ENCODE results near the gene ZNRF4.

ZNRF4 gene

DNA sequence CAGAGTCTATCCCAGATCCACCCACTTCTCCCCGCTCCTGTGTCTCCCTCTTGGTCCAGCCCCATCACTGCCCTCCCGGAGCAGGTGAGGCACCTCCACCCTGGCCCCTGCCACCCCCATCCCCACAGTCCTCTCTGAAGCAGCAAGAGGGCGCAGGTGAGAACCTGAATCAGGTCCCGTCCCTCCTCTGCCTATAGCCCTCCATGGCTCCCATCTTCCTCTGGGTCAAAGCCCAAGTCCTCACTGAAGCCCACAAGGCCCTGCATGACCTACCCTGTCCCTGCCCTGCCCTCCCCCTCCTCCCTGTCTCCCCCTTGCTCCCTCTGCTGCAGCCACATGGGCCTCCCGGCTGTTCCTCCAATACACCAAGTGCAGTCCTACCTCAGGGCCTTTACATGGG lies 10.8 kb upstream of the ZNRF4 start:
- H3K27me3 ChIP-seq (replicated peaks; ENCODE audit: control insufficient read depth, insufficient read depth, low read length), result peaks cover 41% of the 10 kb centered on the region
- H3K4me1 ChIP-seq (ENCODE audit: control insufficient read depth, insufficient read depth, low read length), result no peaks in the 10 kb centered on the region
- H3K9me3 ChIP-seq (ENCODE audit: control insufficient read depth, low read length), result no peaks in the 10 kb centered on the region
- no peak overlapping the region for H3K9ac ChIP-seq (ENCODE audit: low read length)
- no peak overlapping the region for H3K4me3 ChIP-seq (ENCODE audit: low read length)
- DNase-seq (ENCODE audit: low read depth), result no peak
- H3K36me3 ChIP-seq (ENCODE audit: control insufficient read depth, insufficient read depth, low read length, severe bottlenecking), result no peaks in the 10 kb centered on the region

GRCh38 chr19:5445071-5445470 lies 10.1 kb upstream of the ZNRF4 start:
- Histone ChIP-seq H3K27me3 (replicated peaks; ENCODE audit: control insufficient read depth, insufficient read depth, low read length) (peaks cover 43% of the 10 kb centered on the region), H3K9ac (ENCODE audit: low read length) (no peak overlapping the region), H3K4me3 (ENCODE audit: low read length) (no peak overlapping the region), H3K36me3 (ENCODE audit: control insufficient read depth, insufficient read depth, low read length, severe bottlenecking) (no peaks in the 10 kb centered on the region), H3K9me3 (ENCODE audit: control insufficient read depth, low read length) (no peaks in the 10 kb centered on the region), H3K4me1 (ENCODE audit: control insufficient read depth, insufficient read depth, low read length) (no peaks in the 10 kb centered on the region)
- DNase-seq (ENCODE audit: low read depth), result no peak

DNA sequence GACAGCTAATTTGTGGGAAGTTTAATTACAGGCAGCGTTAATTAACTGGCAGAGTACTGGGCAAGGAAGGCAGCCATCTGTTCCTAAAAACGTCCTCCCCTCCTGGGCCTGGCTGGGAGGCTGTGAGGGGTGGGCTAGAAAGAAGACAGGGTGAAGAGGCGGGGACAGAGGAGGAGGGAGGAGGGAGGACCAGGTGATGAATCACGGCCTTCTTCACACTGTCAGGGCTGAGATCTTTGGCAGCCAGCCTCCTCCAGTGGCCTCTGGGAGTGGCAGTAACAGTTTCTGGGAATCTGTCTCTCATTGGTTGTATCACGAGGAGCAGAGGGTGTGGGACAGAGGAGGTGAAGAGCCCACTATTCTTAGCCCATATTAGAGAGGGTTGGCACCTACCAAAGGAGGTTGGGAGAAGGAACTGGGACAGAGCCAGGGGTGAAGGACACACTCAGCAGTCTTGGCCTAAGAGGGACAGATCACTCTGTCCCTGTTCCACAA lies 9.6 kb upstream of the ZNRF4 start:
- no peaks in the 10 kb centered on the region for H3K4me1 ChIP-seq (ENCODE audit: control insufficient read depth, insufficient read depth, low read length)
- no peaks in the 10 kb centered on the region for H3K36me3 ChIP-seq (ENCODE audit: control insufficient read depth, insufficient read depth, low read length, severe bottlenecking)
- peaks cover 49% of the 10 kb centered on the region for H3K27me3 ChIP-seq (replicated peaks; ENCODE audit: control insufficient read depth, insufficient read depth, low read length)
- H3K4me3 ChIP-seq (ENCODE audit: low read length), result no peak overlapping the region
- no peak overlapping the region for H3K9ac ChIP-seq (ENCODE audit: low read length)
- no peak for DNase-seq (ENCODE audit: low read depth)
- no peaks in the 10 kb centered on the region for H3K9me3 ChIP-seq (ENCODE audit: control insufficient read depth, low read length)

GRCh38 chr19:5447700-5448311 lies 7.4 kb upstream of the ZNRF4 start:
- no peaks in the 10 kb centered on the region for H3K36me3 ChIP-seq (ENCODE audit: control insufficient read depth, insufficient read depth, low read length, severe bottlenecking)
- H3K4me1 ChIP-seq (ENCODE audit: control insufficient read depth, insufficient read depth, low read length), result no peaks in the 10 kb centered on the region
- no peak overlapping the region for H3K4me3 ChIP-seq (ENCODE audit: low read length)
- DNase-seq (ENCODE audit: low read depth), result no peak
- H3K27me3 ChIP-seq (replicated peaks; ENCODE audit: control insufficient read depth, insufficient read depth, low read length), result peaks cover 51% of the 10 kb centered on the region
- peaks cover 1% of the 10 kb centered on the region for H3K9me3 ChIP-seq (ENCODE audit: control insufficient read depth, low read length)
- no peak overlapping the region for H3K9ac ChIP-seq (ENCODE audit: low read length)

- no peaks in the 10 kb centered on the region for H3K36me3 ChIP-seq (ENCODE audit: control insufficient read depth, insufficient read depth, low read length, severe bottlenecking)
- H3K27me3 ChIP-seq (replicated peaks; ENCODE audit: control insufficient read depth, insufficient read depth, low read length), result peaks cover 45% of the 10 kb centered on the region
- no peak overlapping the region for H3K4me3 ChIP-seq (ENCODE audit: low read length)
- H3K9me3 ChIP-seq (ENCODE audit: control insufficient read depth, low read length), result peaks cover 6% of the 10 kb centered on the region
- H3K4me1 ChIP-seq (ENCODE audit: control insufficient read depth, insufficient read depth, low read length), result no peaks in the 10 kb centered on the region
- DNase-seq (ENCODE audit: low read depth), result no peak
- no peak overlapping the region for H3K9ac ChIP-seq (ENCODE audit: low read length)
These were observed 6.8 kb upstream of the ZNRF4 start for GRCh38 chr19:5448374-5448773.

DNA sequence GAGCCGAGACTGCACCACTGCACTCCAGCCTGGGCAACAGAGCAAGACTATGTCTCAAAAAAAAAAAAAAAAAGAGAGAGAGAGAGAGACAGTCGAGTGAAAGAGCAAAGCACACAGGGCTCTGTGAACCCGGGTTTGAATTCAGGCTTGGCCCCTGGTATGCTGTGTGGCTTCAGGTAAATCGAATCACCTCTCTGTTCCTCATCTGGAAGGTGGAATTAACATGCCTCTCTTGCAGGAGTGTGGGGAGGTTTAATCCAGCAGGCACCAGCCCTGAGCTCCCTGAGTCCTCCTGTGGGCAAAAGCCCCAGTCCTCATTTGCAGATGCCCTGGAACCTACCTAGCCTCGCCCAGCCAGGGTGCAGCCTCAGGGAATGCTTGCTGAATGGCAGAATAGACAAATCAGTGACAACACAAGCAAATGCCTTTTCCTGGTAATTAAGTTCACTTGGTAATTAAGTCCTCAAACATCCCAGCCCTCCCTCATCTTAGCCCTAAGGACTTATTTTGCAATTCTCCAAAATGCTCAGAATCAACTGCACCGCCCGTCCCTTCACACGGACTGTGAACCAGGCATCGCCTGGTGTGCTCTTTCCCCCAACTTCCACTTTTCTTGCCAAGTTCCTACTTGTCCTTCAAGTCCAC lies 4.6 kb upstream of the ZNRF4 start:
- Histone ChIP-seq H3K27me3 (replicated peaks; ENCODE audit: control insufficient read depth, insufficient read depth, low read length) (peaks cover 50% of the 10 kb centered on the region), H3K9me3 (ENCODE audit: control insufficient read depth, low read length) (peaks cover 6% of the 10 kb centered on the region), H3K4me3 (ENCODE audit: low read length) (no peak overlapping the region), H3K36me3 (ENCODE audit: control insufficient read depth, insufficient read depth, low read length, severe bottlenecking) (no peaks in the 10 kb centered on the region), H3K4me1 (ENCODE audit: control insufficient read depth, insufficient read depth, low read length) (no peaks in the 10 kb centered on the region), H3K9ac (ENCODE audit: low read length) (no peak overlapping the region)
- DNase-seq (ENCODE audit: low read depth), result no peak

DNA sequence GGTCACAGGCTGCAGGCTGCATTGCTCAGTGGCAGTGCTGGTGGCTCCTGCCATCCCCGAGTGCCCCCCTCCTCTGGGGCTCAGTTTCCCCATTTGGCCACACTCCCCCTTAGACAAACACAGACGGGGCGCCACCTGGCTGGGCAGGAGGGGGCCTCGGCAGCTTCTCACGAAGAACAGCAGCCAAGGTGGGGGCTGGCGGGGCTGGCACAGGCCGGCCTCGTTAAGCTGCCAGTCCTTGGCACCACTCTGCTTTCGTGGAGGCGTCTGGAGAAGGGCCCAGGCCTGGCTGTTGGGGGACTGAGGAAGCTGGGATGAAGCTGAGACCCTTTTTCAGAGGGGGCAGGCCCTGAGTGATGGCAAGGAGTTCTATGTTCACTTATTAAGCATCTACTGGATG lies 3.7 kb upstream of the ZNRF4 start:
- Histone ChIP-seq H3K36me3 (ENCODE audit: control insufficient read depth, insufficient read depth, low read length, severe bottlenecking) (no peaks in the 10 kb centered on the region), H3K9ac (ENCODE audit: low read length) (no peak overlapping the region), H3K27me3 (replicated peaks; ENCODE audit: control insufficient read depth, insufficient read depth, low read length) (peaks cover 47% of the 10 kb centered on the region), H3K4me3 (ENCODE audit: low read length) (no peak overlapping the region), H3K9me3 (ENCODE audit: control insufficient read depth, low read length) (peaks cover 6% of the 10 kb centered on the region), H3K4me1 (ENCODE audit: control insufficient read depth, insufficient read depth, low read length) (no peaks in the 10 kb centered on the region)
- DNase-seq (ENCODE audit: low read depth), result no peak

GRCh38 chr19:5452594-5453565 lies 2.3 kb upstream of the ZNRF4 start:
- no peak for DNase-seq (ENCODE audit: low read depth)
- H3K27me3 ChIP-seq (replicated peaks; ENCODE audit: control insufficient read depth, insufficient read depth, low read length), result peaks cover 40% of the 10 kb centered on the region
- no peak overlapping the region for H3K9ac ChIP-seq (ENCODE audit: low read length)

GRCh38 chr19:5454743-5455142 lies 474 bp upstream of the ZNRF4 start:
- Histone ChIP-seq H3K9me3 (ENCODE audit: control insufficient read depth, low read length) (peaks cover 10% of the 10 kb centered on the region), H3K9ac (ENCODE audit: low read length) (no peak overlapping the region), H3K4me3 (ENCODE audit: low read length) (no peak overlapping the region), H3K27me3 (replicated peaks; ENCODE audit: control insufficient read depth, insufficient read depth, low read length) (peaks cover 35% of the 10 kb centered on the region), H3K4me1 (ENCODE audit: control insufficient read depth, insufficient read depth, low read length) (no peaks in the 10 kb centered on the region), H3K36me3 (ENCODE audit: control insufficient read depth, insufficient read depth, low read length, severe bottlenecking) (no peaks in the 10 kb centered on the region)
- no peak for DNase-seq (ENCODE audit: low read depth)

More at GRCh38 chr19:5452594-5453565, 2.3 kb upstream of the ZNRF4 start:
- H3K36me3 ChIP-seq (ENCODE audit: control insufficient read depth, insufficient read depth, low read length, severe bottlenecking), result no peaks in the 10 kb centered on the region
- H3K4me3 ChIP-seq (ENCODE audit: low read length), result no peak overlapping the region
- no peaks in the 10 kb centered on the region for H3K4me1 ChIP-seq (ENCODE audit: control insufficient read depth, insufficient read depth, low read length)
- peaks cover 9% of the 10 kb centered on the region for H3K9me3 ChIP-seq (ENCODE audit: control insufficient read depth, low read length)

GRCh38 chr19:5456130-5456840 lies 1.1 kb downstream of the ZNRF4 start:
- H3K4me1 ChIP-seq (ENCODE audit: control insufficient read depth, insufficient read depth, low read length), result no peaks in the 10 kb centered on the region
- DNase-seq (ENCODE audit: low read depth), result no peak
- no peak overlapping the region for H3K4me3 ChIP-seq (ENCODE audit: low read length)
- H3K27me3 ChIP-seq (replicated peaks; ENCODE audit: control insufficient read depth, insufficient read depth, low read length), result peaks cover 29% of the 10 kb centered on the region
- no peaks in the 10 kb centered on the region for H3K36me3 ChIP-seq (ENCODE audit: control insufficient read depth, insufficient read depth, low read length, severe bottlenecking)
- peaks cover 10% of the 10 kb centered on the region for H3K9me3 ChIP-seq (ENCODE audit: control insufficient read depth, low read length)
- H3K9ac ChIP-seq (ENCODE audit: low read length), result no peak overlapping the region

DNA sequence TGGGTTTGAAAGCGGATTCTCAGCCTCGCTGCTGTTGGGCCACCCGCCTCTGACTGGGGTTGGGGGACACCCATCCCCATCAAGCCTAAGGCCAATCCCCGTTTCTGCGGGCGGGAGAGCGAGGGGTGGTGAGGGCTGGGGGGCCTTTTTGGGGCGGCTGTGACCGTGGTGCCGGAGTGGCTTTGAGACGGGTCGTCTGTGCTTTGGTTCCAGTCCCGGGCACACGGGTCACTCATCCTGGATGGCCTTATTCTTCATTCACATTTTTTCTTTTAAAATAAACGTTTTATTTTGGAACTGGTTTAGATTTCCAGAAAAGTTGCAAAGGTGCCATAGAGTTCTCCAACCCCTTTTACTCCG lies 1.6 kb downstream of the ZNRF4 start:
- DNase-seq (ENCODE audit: low read depth), result no peak
- Histone ChIP-seq H3K4me1 (ENCODE audit: control insufficient read depth, insufficient read depth, low read length) (no peaks in the 10 kb centered on the region), H3K9ac (ENCODE audit: low read length) (no peak overlapping the region), H3K27me3 (replicated peaks; ENCODE audit: control insufficient read depth, insufficient read depth, low read length) (peaks cover 31% of the 10 kb centered on the region), H3K36me3 (ENCODE audit: control insufficient read depth, insufficient read depth, low read length, severe bottlenecking) (no peaks in the 10 kb centered on the region), H3K9me3 (ENCODE audit: control insufficient read depth, low read length) (peaks cover 10% of the 10 kb centered on the region), H3K4me3 (ENCODE audit: low read length) (no peak overlapping the region)

All from adipocyte (in vitro differentiated cells).